Measurements from ENCODE around the gene STAT1. TPM values are rescaled to one million over a fixed set of nuclear protein-coding genes. Genes with fewer than 3 reads are reported as not detected.

The STAT1 gene
- polyA plus RNA-seq, 1 donor: 139 TPM

Other genes with a start within 250 kb of the STAT1 start
- gene GLS, start 133.3 kb downstream of the STAT1 start, polyA plus RNA-seq (ENCODE audit: insufficient read length): 370 TPM
- 11.4 TPM for gene STAT4, start 136.8 kb upstream of the STAT1 start, polyA plus RNA-seq (ENCODE audit: insufficient read length)
- 108 TPM for gene MYO1B, start 231.2 kb upstream of the STAT1 start, polyA plus RNA-seq (ENCODE audit: insufficient read length)